Gastroesophageal sphincter (tissue), 3 donors: ENCODE data around the gene NLK.

Source experiments
- EP300 ChIP-seq: sonication (generic); formaldehyde crosslinking; IDR thresholded peaks from one replicate; pipeline ENCODE4 v1.6.1; 2017; ENCODE audit warnings: antibody characterized with exemption, mild to moderate bottlenecking
- TF ChIP-seq, protein P1 (sequence below), 4 experiments: fragments of 200-600 bp in 2 of 4; fragments of 450-650 bp in 2 of 4; sonication (generic) in 1 of 4; IDR thresholded peaks; one replicate each; pipeline ENCODE4 v1.5.1; 2017 to 2019; ENCODE audit warnings: antibody characterized with exemption in 4 of 4, mild to moderate bottlenecking in 2 of 4, moderate library complexity in 2 of 4

DNA sequence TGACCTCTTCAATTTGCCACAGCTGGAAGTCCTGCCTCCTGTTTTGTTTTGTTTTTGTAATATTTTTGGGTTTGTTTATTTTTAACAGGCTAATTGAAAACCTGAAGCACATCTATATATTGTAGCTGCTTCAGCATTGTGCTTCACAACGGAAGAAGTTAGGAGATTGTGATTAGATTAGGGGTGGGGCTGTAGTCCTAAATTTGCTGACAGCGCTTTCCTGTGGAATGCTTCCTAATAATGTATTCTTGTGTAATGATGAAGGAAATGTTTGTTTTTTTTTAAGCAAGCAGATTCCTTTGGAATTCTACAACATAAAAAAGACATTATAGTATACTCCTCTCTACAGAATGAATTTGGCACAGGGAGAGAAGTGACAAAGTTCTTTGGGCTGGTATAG lies 70.1 kb downstream of the NLK start:
- TF ChIP-seq, protein P1, sequence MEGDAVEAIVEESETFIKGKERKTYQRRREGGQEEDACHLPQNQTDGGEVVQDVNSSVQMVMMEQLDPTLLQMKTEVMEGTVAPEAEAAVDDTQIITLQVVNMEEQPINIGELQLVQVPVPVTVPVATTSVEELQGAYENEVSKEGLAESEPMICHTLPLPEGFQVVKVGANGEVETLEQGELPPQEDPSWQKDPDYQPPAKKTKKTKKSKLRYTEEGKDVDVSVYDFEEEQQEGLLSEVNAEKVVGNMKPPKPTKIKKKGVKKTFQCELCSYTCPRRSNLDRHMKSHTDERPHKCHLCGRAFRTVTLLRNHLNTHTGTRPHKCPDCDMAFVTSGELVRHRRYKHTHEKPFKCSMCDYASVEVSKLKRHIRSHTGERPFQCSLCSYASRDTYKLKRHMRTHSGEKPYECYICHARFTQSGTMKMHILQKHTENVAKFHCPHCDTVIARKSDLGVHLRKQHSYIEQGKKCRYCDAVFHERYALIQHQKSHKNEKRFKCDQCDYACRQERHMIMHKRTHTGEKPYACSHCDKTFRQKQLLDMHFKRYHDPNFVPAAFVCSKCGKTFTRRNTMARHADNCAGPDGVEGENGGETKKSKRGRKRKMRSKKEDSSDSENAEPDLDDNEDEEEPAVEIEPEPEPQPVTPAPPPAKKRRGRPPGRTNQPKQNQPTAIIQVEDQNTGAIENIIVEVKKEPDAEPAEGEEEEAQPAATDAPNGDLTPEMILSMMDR (IDR thresholded peaks at IDR 0.05): no peak
- TF ChIP-seq EP300: no peak
